NCI-H2196 treated with DMSO at 0.1 percent for 48 hours (cell line): ENCODE measurements around the gene MTCL1.

Experiments
- DNase-seq: peaks from one replicate; lab custom pipeline; 2025; ENCODE audit not compliant: unreplicated experiment; lab: John Stamatoyannopoulos, UW

Gene MTCL1

GRCh38 chr18:8806100-8806797 is 100.9 kb downstream of the MTCL1 start:
- DNase-seq: no peak

GRCh38 chr18:8806798-8807487 is 101.6 kb downstream of the MTCL1 start:
- DNase-seq: no peak

- DNase-seq: no peak
These were observed 102.1 kb downstream of the MTCL1 start for GRCh38 chr18:8807488-8807805.

- DNase-seq: no peak
These were observed 102.6 kb downstream of the MTCL1 start for GRCh38 chr18:8808001-8808400.

- DNase-seq: no peak
These were observed 104.2 kb downstream of the MTCL1 start for GRCh38 chr18:8809514-8809913.

GRCh38 chr18:8810157-8810556 is 104.8 kb downstream of the MTCL1 start:
- no peak for DNase-seq

GRCh38 chr18:8811115-8811514 is 105.8 kb downstream of the MTCL1 start:
- no peak for DNase-seq

- no peak for DNase-seq
These were observed 107.3 kb downstream of the MTCL1 start for GRCh38 chr18:8812631-8813030.

- no peak for DNase-seq
These were observed 108.3 kb downstream of the MTCL1 start for GRCh38 chr18:8813611-8814010.

- no peak for DNase-seq
These were observed 108.8 kb downstream of the MTCL1 start for GRCh38 chr18:8814206-8814605.

GRCh38 chr18:8816220-8816619 is 110.9 kb downstream of the MTCL1 start:
- DNase-seq: no peak

GRCh38 chr18:8816816-8817215 is 111.5 kb downstream of the MTCL1 start:
- DNase-seq: no peak

- no peak for DNase-seq
These were observed 113.6 kb downstream of the MTCL1 start for GRCh38 chr18:8818982-8819381.

- DNase-seq: no peak
These were observed 115.2 kb downstream of the MTCL1 start for GRCh38 chr18:8820396-8821082.

- no peak for DNase-seq
These were observed 115.7 kb downstream of the MTCL1 start for GRCh38 chr18:8821083-8821465.

GRCh38 chr18:8821531-8821930 is 116.2 kb downstream of the MTCL1 start:
- no peak for DNase-seq

GRCh38 chr18:8822643-8823042 is 117.3 kb downstream of the MTCL1 start:
- no peak for DNase-seq

- no peak for DNase-seq
These were observed 118.2 kb downstream of the MTCL1 start for GRCh38 chr18:8823530-8823929.

GRCh38 chr18:8824846-8825245 is 119.5 kb downstream of the MTCL1 start:
- DNase-seq: no peak

GRCh38 chr18:8825273-8825672 is 119.9 kb downstream of the MTCL1 start:
- no peak for DNase-seq

GRCh38 chr18:8825729-8826375 is 120.5 kb downstream of the MTCL1 start:
- no peak for DNase-seq

GRCh38 chr18:8826514-8826913 is 121.2 kb downstream of the MTCL1 start:
- DNase-seq: no peak
